PC-3 (cell line): Measurements from ENCODE around the gene RYR2. TPM values are rescaled to one million over a fixed set of nuclear protein-coding genes. Genes with fewer than 3 reads are reported as not detected.

ENCODE experiments used
- ATAC-seq: fragments of 200-7000 bp; cut with Tn5 transposase; 2 replicates; pipeline ENCODE4 v1.9.1; 2020; ENCODE audit warnings: mild to moderate bottlenecking, moderate library complexity
- BruUV-seq: library from RNA; stranded (reverse); fragments of 400-500 nt; replicated peaks from 2 replicates; lab custom pipeline; 2021; lab: Mats Ljungman, UMichigan
- CTCF ChIA-PET: fragments of 300-600 bp; sonication (Branson Sonifier 250); formaldehyde crosslinking; loops from one replicate; lab custom pipeline; 2022; ENCODE audit warnings: antibody characterized with exemption; lab: Charles Lee
- POLR2A ChIA-PET: fragments of 300-600 bp; sonication (Branson Sonifier 250); formaldehyde crosslinking; loops from one replicate; lab custom pipeline; 2022; ENCODE audit warnings: antibody characterized with exemption; ENCODE audit not compliant: unreplicated experiment; lab: Charles Lee
- DNase-seq: peaks from one replicate; pipeline ENCODE4 v3.0.0-alpha.2; 2015
- H2AFZ ChIP-seq: fragments of 300-600 bp; sonication (generic); 2 replicates; pipeline ENCODE4 v1.6.0; 2016; ENCODE audit warnings: antibody characterized with exemption, low read length
- H3F3A ChIP-seq: fragments of 300-600 bp; sonication (generic); one replicate; pipeline ENCODE4 v1.6.0; 2017; ENCODE audit warnings: antibody characterized with exemption, low read length, control low read depth, mild to moderate bottlenecking; ENCODE audit not compliant: unreplicated experiment
- H3K27ac ChIP-seq: fragments of 300-600 bp; sonication (generic); 2 replicates; pipeline ENCODE4 v1.5.1; 2016; ENCODE audit warnings: mild to moderate bottlenecking, low read length
- H3K27me3 ChIP-seq: fragments of 300-600 bp; sonication (generic); 2 replicates; pipeline ENCODE4 v1.6.1; 2016; ENCODE audit warnings: low read length, mixed read lengths
- H3K36me3 ChIP-seq: fragments of 300-600 bp; sonication (generic); 2 replicates; pipeline ENCODE4 v1.6.1; 2016; ENCODE audit warnings: low read depth, mixed run types, low read length, mixed read lengths
- H3K4me1 ChIP-seq: fragments of 300-600 bp; sonication (generic); 2 replicates; pipeline ENCODE4 v1.5.1; 2016; ENCODE audit warnings: low read length; ENCODE audit not compliant: insufficient read depth
- H3K4me2 ChIP-seq: fragments of 300-600 bp; sonication (generic); 2 replicates; pipeline ENCODE4 v1.6.0; 2016; ENCODE audit warnings: low read length
- H3K4me3 ChIP-seq: fragments of 300-600 bp; sonication (generic); 2 replicates; pipeline ENCODE4 v1.5.1; 2016; ENCODE audit warnings: mild to moderate bottlenecking, low read length, mixed read lengths
- H3K79me2 ChIP-seq: fragments of 300-600 bp; sonication (generic); 2 replicates; pipeline ENCODE4 v1.6.1; 2017; ENCODE audit warnings: low read length, mixed read lengths
- H3K9ac ChIP-seq: fragments of 300-600 bp; sonication (generic); 2 replicates; pipeline ENCODE4 v1.6.0; 2016; ENCODE audit warnings: mild to moderate bottlenecking, low read length
- H3K9me2 ChIP-seq: fragments of 300-600 bp; sonication (generic); replicated peaks from 2 replicates; pipeline ENCODE4 v1.6.1; 2016; ENCODE audit warnings: mixed run types, low read length, mixed read lengths
- H3K9me3 ChIP-seq: fragments of 300-600 bp; sonication (generic); 2 replicates; pipeline ENCODE4 v1.6.1; 2016; ENCODE audit warnings: low read length, mixed read lengths
- H4K20me1 ChIP-seq: fragments of 300-600 bp; sonication (generic); 2 replicates; pipeline ENCODE4 v1.6.1; 2016; ENCODE audit warnings: low read length, mixed read lengths
- CTCF ChIP-seq: fragments of 300-600 bp; sonication (generic); conservative IDR thresholded peaks from 2 replicates; pipeline ENCODE4 v1.5.1; 2017; ENCODE audit warnings: antibody characterized with exemption, low read depth, mild to moderate bottlenecking, low read length
- EZH2 ChIP-seq: fragments of 300-600 bp; sonication (generic); IDR thresholded peaks from one replicate; pipeline ENCODE4 v1.6.1; 2017; ENCODE audit warnings: antibody characterized with exemption, mild to moderate bottlenecking, low read length; ENCODE audit not compliant: unreplicated experiment
- EZH2phosphoT487 ChIP-seq: fragments of 300-600 bp; sonication (generic); IDR thresholded peaks from 2 replicates; pipeline ENCODE4 v1.6.1; 2018; ENCODE audit warnings: mild to moderate bottlenecking, antibody characterized with exemption, low read length, borderline replicate concordance
- intact Hi-C: fragments of 100-400 bp; cut with micrococcal nuclease; formaldehyde crosslinking; loops from 2 replicates; pipeline ENCODE4 v1.9.0; 2023
- total RNA-seq: library from RNA; depleted of rRNA; stranded (reverse); fragments of >200 nt; gene quantifications from 2 replicates; pipeline ENCODE4 v1.2.3, GENCODE V29; 2014

RYR2 gene
- total RNA-seq, 1 experiment from 2014 or later = not detected

- ChIA-PET CTCF (no interaction called here), POLR2A (no interaction called here)
- BruUV-seq = no TSS peak
- H4K20me1 ChIP-seq = no peaks in the 10 kb centered on the region
- H3K79me2 ChIP-seq = no peaks in the 10 kb centered on the region
- ATAC-seq = peak; percentile 70
- no peaks in the 10 kb centered on the region for H3K27me3 ChIP-seq
- no peak overlapping the region for H3K9ac ChIP-seq
- H2AFZ ChIP-seq = no peak overlapping the region
- H3K9me3 ChIP-seq = no peaks in the 10 kb centered on the region
- H3F3A ChIP-seq = no peaks in the 10 kb centered on the region
- no peaks in the 10 kb centered on the region for H3K9me2 ChIP-seq
- H3K27ac ChIP-seq = no peak overlapping the region
- no peaks in the 10 kb centered on the region for H3K4me1 ChIP-seq
- intact Hi-C loops = loop anchor here (2.0 kb wide), 1 partner anchor 128 kb away; no protein-coding TSS in a partner anchor
- H3K36me3 ChIP-seq = no peaks in the 10 kb centered on the region
- H3K4me3 ChIP-seq = no peak overlapping the region
- no peak for TF ChIP-seq EZH2
- TF ChIP-seq CTCF = peak; percentile 48; the same call in 1 of the 2 replicates
- TF ChIP-seq EZH2phosphoT487 = no peak
- peak; percentile 21 for DNase-seq
- no peak overlapping the region for H3K4me2 ChIP-seq
Measured at GRCh38 chr1:237672748-237673147, 630.8 kb downstream of the RYR2 start.

- BruUV-seq = no TSS peak
- ChIA-PET POLR2A (no interaction called here), CTCF (no interaction called here)
- no peaks in the 10 kb centered on the region for H3K79me2 ChIP-seq
- no peak overlapping the region for H3K4me2 ChIP-seq
- no peak for ATAC-seq
- no peaks in the 10 kb centered on the region for H3K36me3 ChIP-seq
- no peak overlapping the region for H3K9ac ChIP-seq
- H3K4me3 ChIP-seq = no peak overlapping the region
- intact Hi-C loops = loop anchor here (2.0 kb wide), 1 partner anchor 127 kb away; no protein-coding TSS in a partner anchor
- DNase-seq = no peak
- H3K9me3 ChIP-seq = no peaks in the 10 kb centered on the region
- no peaks in the 10 kb centered on the region for H4K20me1 ChIP-seq
- H3K9me2 ChIP-seq = no peaks in the 10 kb centered on the region
- no peaks in the 10 kb centered on the region for H3K4me1 ChIP-seq
- H2AFZ ChIP-seq = no peak overlapping the region
- no peaks in the 10 kb centered on the region for H3F3A ChIP-seq
- TF ChIP-seq CTCF (no peak), EZH2phosphoT487 (no peak), EZH2 (no peak)
- H3K27ac ChIP-seq = no peak overlapping the region
- no peaks in the 10 kb centered on the region for H3K27me3 ChIP-seq
Measured at GRCh38 chr1:237673631-237674030, 631.6 kb downstream of the RYR2 start.

GRCh38 chr1:237677979-237678378 lies 636.0 kb downstream of the RYR2 start:
- no peaks in the 10 kb centered on the region for H3K36me3 ChIP-seq
- BruUV-seq = no TSS peak
- intact Hi-C loops = loop anchor here (5.0 kb wide), 1 partner anchor 59 kb away; no protein-coding TSS in a partner anchor
- POLR2A ChIA-PET = no interaction called here
- H3K27me3 ChIP-seq = no peaks in the 10 kb centered on the region
- CTCF ChIA-PET = interaction anchor here (0.9 kb wide), 1 partner anchor 122 kb away, joined by 3 read pairs; no protein-coding TSS in a partner anchor
- no peaks in the 10 kb centered on the region for H3K79me2 ChIP-seq
- no peak overlapping the region for H3K9ac ChIP-seq
- ATAC-seq = peak; percentile 29; the same call in 1 of the 2 replicates
- H3K4me1 ChIP-seq = no peaks in the 10 kb centered on the region
- H2AFZ ChIP-seq = no peak overlapping the region
- no peak overlapping the region for H3K27ac ChIP-seq
- no peaks in the 10 kb centered on the region for H3F3A ChIP-seq
- H3K4me3 ChIP-seq = no peak overlapping the region
- H3K9me3 ChIP-seq = no peaks in the 10 kb centered on the region
- H3K4me2 ChIP-seq = no peak overlapping the region
- TF ChIP-seq EZH2phosphoT487 (no peak), CTCF (peak; percentile 36; the same call in 1 of the 2 replicates), EZH2 (no peak)
- H4K20me1 ChIP-seq = no peaks in the 10 kb centered on the region
- peak; percentile 34 for DNase-seq
- H3K9me2 ChIP-seq = no peaks in the 10 kb centered on the region
